ENCODE results near the gene NOS1AP. TPM values are rescaled to one million over a fixed set of nuclear protein-coding genes. Genes with fewer than 3 reads are reported as not detected.

Gene NOS1AP
- total and polyA plus RNA-seq, 2 experiments from 2014 or later, result 5.8 to 6.6 TPM

- ATAC-seq (no peak), DNase-seq (ENCODE audit: low spot score) (no peak)
- TF ChIP-seq CTCF (conservative IDR thresholded peaks at IDR 0.05; ENCODE audit: low read depth in 2 of 2) (no peak), NANOG (IDR thresholded peaks at IDR 0.05; ENCODE audit: borderline replicate concordance) (no peak), ZNF114 (CRISPR knock-in tag; IDR thresholded peaks at IDR 0.05) (no peak), REST (IDR thresholded peaks at IDR 0.05; ENCODE audit: unreplicated experiment) (no peak), STAT1 (IDR thresholded peaks at IDR 0.05; ENCODE audit: unreplicated experiment) (no peak), ETS1 (IDR thresholded peaks at IDR 0.05) (no peak), ZNF331 (CRISPR knock-in tag; IDR thresholded peaks at IDR 0.05; ENCODE audit: low read depth) (no peak), EZH2 (IDR thresholded peaks at IDR 0.05; ENCODE audit: low read depth, unreplicated experiment) (no peak), EZH2phosphoT487 (IDR thresholded peaks at IDR 0.05; ENCODE audit: unreplicated experiment) (no peak), JUNB (IDR thresholded peaks at IDR 0.05; ENCODE audit: unreplicated experiment) (no peak), CREB1 (CRISPR knock-in tag; IDR thresholded peaks at IDR 0.05; ENCODE audit: low read depth) (no peak), POLR2AphosphoS5 (IDR thresholded peaks at IDR 0.05; ENCODE audit: low read depth) (no peak)
- TF ChIP-seq, protein P1, sequence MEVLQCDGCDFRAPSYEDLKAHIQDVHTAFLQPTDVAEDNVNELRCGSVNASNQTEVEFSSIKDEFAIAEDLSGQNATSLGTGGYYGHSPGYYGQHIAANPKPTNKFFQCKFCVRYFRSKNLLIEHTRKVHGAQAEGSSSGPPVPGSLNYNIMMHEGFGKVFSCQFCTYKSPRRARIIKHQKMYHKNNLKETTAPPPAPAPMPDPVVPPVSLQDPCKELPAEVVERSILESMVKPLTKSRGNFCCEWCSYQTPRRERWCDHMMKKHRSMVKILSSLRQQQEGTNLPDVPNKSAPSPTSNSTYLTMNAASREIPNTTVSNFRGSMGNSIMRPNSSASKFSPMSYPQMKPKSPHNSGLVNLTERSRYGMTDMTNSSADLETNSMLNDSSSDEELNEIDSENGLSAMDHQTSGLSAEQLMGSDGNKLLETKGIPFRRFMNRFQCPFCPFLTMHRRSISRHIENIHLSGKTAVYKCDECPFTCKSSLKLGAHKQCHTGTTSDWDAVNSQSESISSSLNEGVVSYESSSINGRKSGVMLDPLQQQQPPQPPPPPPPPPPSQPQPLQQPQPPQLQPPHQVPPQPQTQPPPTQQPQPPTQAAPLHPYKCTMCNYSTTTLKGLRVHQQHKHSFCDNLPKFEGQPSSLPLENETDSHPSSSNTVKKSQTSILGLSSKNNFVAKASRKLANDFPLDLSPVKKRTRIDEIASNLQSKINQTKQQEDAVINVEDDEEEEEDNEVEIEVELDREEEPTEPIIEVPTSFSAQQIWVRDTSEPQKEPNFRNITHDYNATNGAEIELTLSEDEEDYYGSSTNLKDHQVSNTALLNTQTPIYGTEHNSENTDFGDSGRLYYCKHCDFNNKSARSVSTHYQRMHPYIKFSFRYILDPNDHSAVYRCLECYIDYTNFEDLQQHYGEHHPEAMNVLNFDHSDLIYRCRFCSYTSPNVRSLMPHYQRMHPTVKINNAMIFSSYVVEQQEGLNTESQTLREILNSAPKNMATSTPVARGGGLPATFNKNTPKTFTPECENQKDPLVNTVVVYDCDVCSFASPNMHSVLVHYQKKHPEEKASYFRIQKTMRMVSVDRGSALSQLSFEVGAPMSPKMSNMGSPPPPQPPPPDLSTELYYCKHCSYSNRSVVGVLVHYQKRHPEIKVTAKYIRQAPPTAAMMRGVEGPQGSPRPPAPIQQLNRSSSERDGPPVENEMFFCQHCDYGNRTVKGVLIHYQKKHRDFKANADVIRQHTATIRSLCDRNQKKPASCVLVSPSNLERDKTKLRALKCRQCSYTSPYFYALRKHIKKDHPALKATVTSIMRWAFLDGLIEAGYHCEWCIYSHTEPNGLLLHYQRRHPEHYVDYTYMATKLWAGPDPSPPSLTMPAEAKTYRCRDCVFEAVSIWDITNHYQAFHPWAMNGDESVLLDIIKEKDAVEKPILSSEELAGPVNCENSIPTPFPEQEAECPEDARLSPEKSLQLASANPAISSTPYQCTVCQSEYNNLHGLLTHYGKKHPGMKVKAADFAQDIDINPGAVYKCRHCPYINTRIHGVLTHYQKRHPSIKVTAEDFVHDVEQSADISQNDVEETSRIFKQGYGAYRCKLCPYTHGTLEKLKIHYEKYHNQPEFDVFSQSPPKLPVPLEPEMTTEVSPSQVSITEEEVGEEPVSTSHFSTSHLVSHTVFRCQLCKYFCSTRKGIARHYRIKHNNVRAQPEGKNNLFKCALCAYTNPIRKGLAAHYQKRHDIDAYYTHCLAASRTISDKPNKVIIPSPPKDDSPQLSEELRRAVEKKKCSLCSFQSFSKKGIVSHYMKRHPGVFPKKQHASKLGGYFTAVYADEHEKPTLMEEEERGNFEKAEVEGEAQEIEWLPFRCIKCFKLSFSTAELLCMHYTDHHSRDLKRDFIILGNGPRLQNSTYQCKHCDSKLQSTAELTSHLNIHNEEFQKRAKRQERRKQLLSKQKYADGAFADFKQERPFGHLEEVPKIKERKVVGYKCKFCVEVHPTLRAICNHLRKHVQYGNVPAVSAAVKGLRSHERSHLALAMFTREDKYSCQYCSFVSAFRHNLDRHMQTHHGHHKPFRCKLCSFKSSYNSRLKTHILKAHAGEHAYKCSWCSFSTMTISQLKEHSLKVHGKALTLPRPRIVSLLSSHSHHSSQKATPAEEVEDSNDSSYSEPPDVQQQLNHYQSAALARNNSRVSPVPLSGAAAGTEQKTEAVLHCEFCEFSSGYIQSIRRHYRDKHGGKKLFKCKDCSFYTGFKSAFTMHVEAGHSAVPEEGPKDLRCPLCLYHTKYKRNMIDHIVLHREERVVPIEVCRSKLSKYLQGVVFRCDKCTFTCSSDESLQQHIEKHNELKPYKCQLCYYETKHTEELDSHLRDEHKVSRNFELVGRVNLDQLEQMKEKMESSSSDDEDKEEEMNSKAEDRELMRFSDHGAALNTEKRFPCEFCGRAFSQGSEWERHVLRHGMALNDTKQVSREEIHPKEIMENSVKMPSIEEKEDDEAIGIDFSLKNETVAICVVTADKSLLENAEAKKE (CRISPR knock-in tag; IDR thresholded peaks at IDR 0.05), result no peak
- peaks cover 2% of the 10 kb centered on the region for H3K27me3 Mint-ChIP-seq (ENCODE audit: insufficient read depth, low read depth, poor library complexity)
- no peak overlapping the region for H3K4me3 Mint-ChIP-seq
- H3K4me3 ChIP-seq, result no peak overlapping the region
- H3K27ac ChIP-seq (ENCODE audit: low read depth), result no peak overlapping the region
- H2AFZ ChIP-seq, result peak overlapping the region; percentile 50; the same call in 1 of the 2 replicates
- no peaks in the 10 kb centered on the region for H3K9me3 Mint-ChIP-seq
- no peaks in the 10 kb centered on the region for H4K20me1 ChIP-seq (replicated peaks; ENCODE audit: insufficient read depth)
- peaks cover 23% of the 10 kb centered on the region for H3K4me1 Mint-ChIP-seq
- no peaks in the 10 kb centered on the region for H3K36me3 Mint-ChIP-seq (ENCODE audit: low read depth)
- H3K27ac Mint-ChIP-seq, result no peak overlapping the region
- H3K4me2 ChIP-seq, result no peak overlapping the region
- H3K79me2 ChIP-seq (replicated peaks; ENCODE audit: insufficient read depth), result no peaks in the 10 kb centered on the region
- H3F3A ChIP-seq (replicated peaks; ENCODE audit: low read depth), result 0 out of 2 replicates have a peak, but pooled peaks cover 1% of the 10 kb centered on the region
- H3K27me3 ChIP-seq (ENCODE audit: insufficient read depth), result no peaks in the 10 kb centered on the region
- no peaks in the 10 kb centered on the region for H3K36me3 ChIP-seq (ENCODE audit: insufficient read depth)
- H3K9me2 ChIP-seq (ENCODE audit: insufficient read depth), result no peaks in the 10 kb centered on the region
- H3K4me1 ChIP-seq (ENCODE audit: insufficient read depth), result peaks cover 9% of the 10 kb centered on the region; the same call in 1 of the 2 replicates
Measured at GRCh38 chr1:162059721-162060120, 9.8 kb upstream of the NOS1AP start.
